GM12865 (cell line): Measurements from ENCODE around the gene RPS28.
"Not testable (repeated sequence)": the region's sequence is repeated elsewhere in the genome, so short reads cannot be mapped to it uniquely, and the experiment has no call there.

Source experiments
- DNase-seq: peaks from one replicate; pipeline ENCODE4 v3.0.0; 2010; ENCODE audit warnings: low read depth
- H3K4me3 ChIP-seq: 2 replicates; pipeline ENCODE4 v1.5.1; 2011; ENCODE audit warnings: mild to moderate bottlenecking, low read depth, low read length, control low read depth
- CTCF ChIP-seq: IDR thresholded peaks from 2 replicates; pipeline ENCODE4 v1.5.1; 2011; ENCODE audit warnings: low read length, control low read depth, low read depth, inconsistent platforms; ENCODE audit not compliant: insufficient read depth; ENCODE audit errors: missing control alignments

Gene RPS28

GRCh38 chr19:8311461-8312260 is 9.6 kb upstream of the RPS28 start:
- DNase-seq = no peak
- H3K4me3 ChIP-seq = no peak overlapping the region
- no peak for TF ChIP-seq CTCF

DNA sequence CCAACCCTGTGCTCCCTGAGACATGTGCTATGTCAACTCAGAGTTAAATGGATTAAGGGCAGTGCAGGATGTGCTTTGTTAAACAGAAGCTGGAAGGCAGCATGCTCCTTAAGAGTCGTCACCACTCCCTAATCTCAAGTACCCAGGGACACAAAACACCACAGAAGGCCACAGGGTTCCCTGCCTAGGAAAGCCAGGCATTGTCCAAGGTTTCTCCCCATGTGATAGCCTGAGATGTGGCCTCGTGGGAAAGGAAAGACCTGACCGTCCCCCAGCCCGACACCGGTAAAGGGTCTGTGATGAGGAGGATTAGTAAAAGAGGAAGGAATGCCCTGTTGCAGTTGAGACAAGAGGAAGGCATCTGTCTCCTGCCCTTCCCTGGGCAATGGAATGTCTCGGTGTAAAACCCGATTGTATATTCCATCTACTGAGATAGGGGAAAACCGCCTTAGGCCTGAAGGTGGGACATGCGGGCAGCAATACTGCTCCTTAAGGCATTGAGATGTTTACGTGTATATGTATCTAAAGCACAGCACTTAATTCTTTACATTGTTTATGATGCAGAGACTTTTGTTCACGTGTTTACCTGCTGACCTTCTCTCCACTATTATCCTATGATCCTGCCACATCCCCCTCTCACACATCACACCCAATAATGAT is 6.2 kb upstream of the RPS28 start:
- not testable (repeated sequence) for DNase-seq, H3K4me3 ChIP-seq

- TF ChIP-seq CTCF = no peak
- no peak overlapping the region for H3K4me3 ChIP-seq
- DNase-seq = no peak
Observed at GRCh38 chr19:8316351-8317125, 4.8 kb upstream of the RPS28 start.

- DNase-seq, H3K4me3 ChIP-seq: not testable (repeated sequence)
Observed at GRCh38 chr19:8318835-8319234, 2.5 kb upstream of the RPS28 start.

GRCh38 chr19:8319807-8320520 is 1.3 kb upstream of the RPS28 start:
- DNase-seq = no peak
- peak overlapping the region; percentile 86 for H3K4me3 ChIP-seq
- no peak for TF ChIP-seq CTCF

- peak; percentile 40 for DNase-seq
- no peak for TF ChIP-seq CTCF
- peak overlapping the region; percentile 86 for H3K4me3 ChIP-seq
Observed at GRCh38 chr19:8320564-8321066, 681 bp upstream of the RPS28 start.

- peak overlapping the region; percentile 86 for H3K4me3 ChIP-seq
- TF ChIP-seq CTCF = no peak
- peak; percentile 29 for DNase-seq
Observed at GRCh38 chr19:8321986-8322637, 816 bp downstream of the RPS28 start.
